Activated CD8-positive, alpha-beta T cell treated with anti-CD3 and anti-CD28 coated beads for 36 hours (primary cell): ENCODE data around the gene VCPKMT. TPM values are rescaled to one million over a fixed set of nuclear protein-coding genes. Genes with fewer than 3 reads are reported as not detected.

Experiments used
- ATAC-seq: fragments of 200-7000 bp; cut with Tn5 transposase; one replicate; pipeline ENCODE4 v1.10.0; 2021; ENCODE audit warnings: mild to moderate bottlenecking, moderate library complexity
- CTCF ChIA-PET: fragments of 350-600 bp; sonication (Branson Sonifier 250); formaldehyde crosslinking; loops from one replicate; lab custom pipeline; 2021; ENCODE audit warnings: antibody characterized with exemption; lab: Charles Lee
- POLR2A ChIA-PET: fragments of 350-600 bp; sonication (Branson Sonifier 250); formaldehyde crosslinking; loops from one replicate; lab custom pipeline; 2021; ENCODE audit warnings: antibody characterized with exemption; lab: Charles Lee
- DNase-seq: peaks from one replicate; pipeline ENCODE4 v3.0.0-alpha.2; 2020
- H3K27ac Mint-ChIP-seq: one replicate; pipeline ENCODE4 v1.8.0; 2021; ENCODE audit warnings: mild to moderate bottlenecking, mixed read lengths
- H3K27me3 Mint-ChIP-seq: one replicate; pipeline ENCODE4 v1.8.0; 2021; ENCODE audit warnings: mixed read lengths
- H3K36me3 Mint-ChIP-seq: one replicate; pipeline ENCODE4 v1.8.0; 2021; ENCODE audit warnings: low read depth, mixed read lengths
- H3K4me1 Mint-ChIP-seq: one replicate; pipeline ENCODE4 v1.8.0; 2021; ENCODE audit warnings: low read depth, mixed read lengths
- H3K4me3 Mint-ChIP-seq: one replicate; pipeline ENCODE4 v1.8.0; 2021; ENCODE audit warnings: mild to moderate bottlenecking, moderate library complexity, mixed read lengths
- H3K9me3 Mint-ChIP-seq: one replicate; pipeline ENCODE4 v1.8.0; 2021; ENCODE audit warnings: mixed read lengths
- CTCF ChIP-seq: fragments of 200-600 bp; IDR thresholded peaks from one replicate; pipeline ENCODE4 v1.8.0; 2022; ENCODE audit warnings: antibody characterized with exemption, mild to moderate bottlenecking
- intact Hi-C: fragments of 100-400 bp; cut with micrococcal nuclease; formaldehyde crosslinking; loops from one replicate; pipeline ENCODE4 v1.10.0; 2022
- total RNA-seq, 2 experiments: library from RNA; stranded (reverse); gene quantifications; one replicate each; pipeline ENCODE4 v1.2.3, GENCODE V29; 2021

VCPKMT gene
- total RNA-seq, 2 experiments from 2014 or later = 11.4 to 11.6 TPM

- no peaks in the 10 kb centered on the region for H3K27me3 Mint-ChIP-seq
- H3K4me1 Mint-ChIP-seq = peaks cover 72% of the 10 kb centered on the region
- peaks cover 35% of the 10 kb centered on the region for H3K36me3 Mint-ChIP-seq
- POLR2A ChIA-PET = interaction anchor here (0.9 to 1.6 kb wide), 3 partner anchors 53 to 246 kb away, joined by 3 to 6 read pairs (median 5); partner anchors contain the start of gene NEMF
- CTCF ChIA-PET = interaction anchor here (1.1 to 14.4 kb wide), 3 partner anchors 10 to 246 kb away, joined by 3 to 218 read pairs (median 5); partner anchors contain the start of gene NEMF
- peak overlapping the region; percentile 60 for H3K27ac Mint-ChIP-seq
- DNase-seq = peak; percentile 47
- peak overlapping the region; percentile 34 for H3K4me3 Mint-ChIP-seq
- intact Hi-C loops = no loop called here
- H3K9me3 Mint-ChIP-seq = peaks cover 2% of the 10 kb centered on the region
- peak; percentile 59 for ATAC-seq
- TF ChIP-seq CTCF = no peak
Measured at GRCh38 chr14:50099335-50099734, 17.0 kb downstream of the VCPKMT start.

GRCh38 chr14:50095895-50096294, 20.5 kb downstream of the VCPKMT start:
- H3K4me1 Mint-ChIP-seq = peaks cover 81% of the 10 kb centered on the region
- H3K27me3 Mint-ChIP-seq = no peaks in the 10 kb centered on the region
- H3K4me3 Mint-ChIP-seq = peak overlapping the region; percentile 31
- intact Hi-C loops = no loop called here
- peak; percentile 60 for ATAC-seq
- ChIA-PET CTCF (interaction anchor here (0.6 to 14.4 kb wide), 10 partner anchors 9 to 231 kb away, joined by 3 to 218 read pairs (median 3); no protein-coding TSS in a partner anchor), POLR2A (interaction anchor here (0.7 to 2.6 kb wide), 17 partner anchors 8 to 236 kb away, joined by 3 to 13 read pairs (median 4); partner anchors contain the start of gene VCPKMT)
- peaks cover 2% of the 10 kb centered on the region for H3K9me3 Mint-ChIP-seq
- no peak for TF ChIP-seq CTCF
- peak overlapping the region; percentile 87 for H3K27ac Mint-ChIP-seq
- H3K36me3 Mint-ChIP-seq = peaks cover 24% of the 10 kb centered on the region
- DNase-seq = no peak

GRCh38 chr14:50094056-50094755, 22.2 kb downstream of the VCPKMT start:
- CTCF ChIA-PET = interaction anchor here (1.0 to 1.8 kb wide), 5 partner anchors 8 to 237 kb away, joined by 3 to 5 read pairs (median 3); no protein-coding TSS in a partner anchor
- no peak for TF ChIP-seq CTCF
- Mint-ChIP-seq H3K36me3 (peaks cover 22% of the 10 kb centered on the region), H3K4me1 (peaks cover 77% of the 10 kb centered on the region), H3K27me3 (no peaks in the 10 kb centered on the region), H3K27ac (peak overlapping the region; percentile 26), H3K9me3 (peaks cover 2% of the 10 kb centered on the region), H3K4me3 (no peak overlapping the region)
- intact Hi-C loops = no loop called here
- no peak for DNase-seq
- no peak for ATAC-seq
- POLR2A ChIA-PET = interaction anchor here (0.6 to 2.5 kb wide), 7 partner anchors 9 to 227 kb away, joined by 3 to 13 read pairs (median 3); no protein-coding TSS in a partner anchor

- peak overlapping the region; percentile 61 for H3K27ac Mint-ChIP-seq
- POLR2A ChIA-PET = interaction anchor here (0.8 to 2.5 kb wide), 10 partner anchors 8 to 231 kb away, joined by 3 to 13 read pairs (median 4); no protein-coding TSS in a partner anchor
- no peak overlapping the region for H3K4me3 Mint-ChIP-seq
Measured at GRCh38 chr14:50093496-50093895, 22.9 kb downstream of the VCPKMT start.

More at GRCh38 chr14:50093496-50093895, 22.9 kb downstream of the VCPKMT start:
- Mint-ChIP-seq H3K27me3 (no peaks in the 10 kb centered on the region), H3K4me1 (peaks cover 79% of the 10 kb centered on the region), H3K36me3 (peaks cover 23% of the 10 kb centered on the region), H3K9me3 (peaks cover 2% of the 10 kb centered on the region)
- no peak for DNase-seq
- CTCF ChIA-PET = interaction anchor here (1.0 to 1.8 kb wide), 5 partner anchors 9 to 236 kb away, joined by 3 to 5 read pairs (median 3); no protein-coding TSS in a partner anchor
- intact Hi-C loops = no loop called here
- no peak for TF ChIP-seq CTCF
- ATAC-seq = no peak
